RWPE1 (cell line): ENCODE data around the gene ADAMTS2.

Source experiments
- CTCF ChIA-PET: fragments of 350-600 bp; sonication (Branson Sonifier 250); formaldehyde crosslinking; extraction: SDS; loops from one replicate; lab custom pipeline; 2021; lab: Yijun Ruan, JAX
- POLR2A ChIA-PET: fragments of 400-600 bp; formaldehyde crosslinking; extraction: SDS; loops from one replicate; lab custom pipeline; 2020; ENCODE audit warnings: antibody characterized with exemption; ENCODE audit not compliant: low non-redundant PET; lab: Yijun Ruan, JAX
- DNase-seq: peaks from one replicate; pipeline ENCODE4 v3.0.0; 2012; ENCODE audit warnings: low spot score
- H3K27ac ChIP-seq: fragments of 450-650 bp; 2 replicates; pipeline ENCODE4 v1.5.1; 2017
- TF ChIP-seq, protein P1 (sequence below): fragments of 450-650 bp; conservative IDR thresholded peaks from 2 replicates; pipeline ENCODE4 v1.5.1; 2017; ENCODE audit warnings: low read depth, mild to moderate bottlenecking

Gene ADAMTS2

DNA sequence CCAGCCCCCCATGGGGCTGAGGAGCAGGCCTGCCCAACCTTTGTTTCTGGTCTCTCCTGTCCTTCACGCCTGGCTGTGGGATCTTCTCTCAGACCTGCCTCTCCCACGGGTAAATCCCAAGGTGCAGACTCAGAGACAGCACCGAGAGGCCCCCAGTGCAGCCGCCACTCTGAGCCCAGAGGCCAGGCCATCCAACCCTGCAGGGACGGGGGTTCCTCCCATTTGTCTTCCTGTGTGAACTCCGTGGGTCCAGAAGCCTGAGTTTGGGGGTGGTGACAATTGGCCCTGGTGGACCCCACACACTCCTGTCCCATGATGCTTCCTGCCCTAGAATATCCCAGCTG lies 123.4 kb downstream of the ADAMTS2 start:
- no peak for DNase-seq
- H3K27ac ChIP-seq = no peak overlapping the region
- CTCF ChIA-PET = interaction anchor here (0.7 kb wide), 1 partner anchor 178 kb away, joined by 4 read pairs; no protein-coding TSS in a partner anchor
- POLR2A ChIA-PET = no interaction called here
- TF ChIP-seq, protein P1, sequence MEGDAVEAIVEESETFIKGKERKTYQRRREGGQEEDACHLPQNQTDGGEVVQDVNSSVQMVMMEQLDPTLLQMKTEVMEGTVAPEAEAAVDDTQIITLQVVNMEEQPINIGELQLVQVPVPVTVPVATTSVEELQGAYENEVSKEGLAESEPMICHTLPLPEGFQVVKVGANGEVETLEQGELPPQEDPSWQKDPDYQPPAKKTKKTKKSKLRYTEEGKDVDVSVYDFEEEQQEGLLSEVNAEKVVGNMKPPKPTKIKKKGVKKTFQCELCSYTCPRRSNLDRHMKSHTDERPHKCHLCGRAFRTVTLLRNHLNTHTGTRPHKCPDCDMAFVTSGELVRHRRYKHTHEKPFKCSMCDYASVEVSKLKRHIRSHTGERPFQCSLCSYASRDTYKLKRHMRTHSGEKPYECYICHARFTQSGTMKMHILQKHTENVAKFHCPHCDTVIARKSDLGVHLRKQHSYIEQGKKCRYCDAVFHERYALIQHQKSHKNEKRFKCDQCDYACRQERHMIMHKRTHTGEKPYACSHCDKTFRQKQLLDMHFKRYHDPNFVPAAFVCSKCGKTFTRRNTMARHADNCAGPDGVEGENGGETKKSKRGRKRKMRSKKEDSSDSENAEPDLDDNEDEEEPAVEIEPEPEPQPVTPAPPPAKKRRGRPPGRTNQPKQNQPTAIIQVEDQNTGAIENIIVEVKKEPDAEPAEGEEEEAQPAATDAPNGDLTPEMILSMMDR = no peak

DNA sequence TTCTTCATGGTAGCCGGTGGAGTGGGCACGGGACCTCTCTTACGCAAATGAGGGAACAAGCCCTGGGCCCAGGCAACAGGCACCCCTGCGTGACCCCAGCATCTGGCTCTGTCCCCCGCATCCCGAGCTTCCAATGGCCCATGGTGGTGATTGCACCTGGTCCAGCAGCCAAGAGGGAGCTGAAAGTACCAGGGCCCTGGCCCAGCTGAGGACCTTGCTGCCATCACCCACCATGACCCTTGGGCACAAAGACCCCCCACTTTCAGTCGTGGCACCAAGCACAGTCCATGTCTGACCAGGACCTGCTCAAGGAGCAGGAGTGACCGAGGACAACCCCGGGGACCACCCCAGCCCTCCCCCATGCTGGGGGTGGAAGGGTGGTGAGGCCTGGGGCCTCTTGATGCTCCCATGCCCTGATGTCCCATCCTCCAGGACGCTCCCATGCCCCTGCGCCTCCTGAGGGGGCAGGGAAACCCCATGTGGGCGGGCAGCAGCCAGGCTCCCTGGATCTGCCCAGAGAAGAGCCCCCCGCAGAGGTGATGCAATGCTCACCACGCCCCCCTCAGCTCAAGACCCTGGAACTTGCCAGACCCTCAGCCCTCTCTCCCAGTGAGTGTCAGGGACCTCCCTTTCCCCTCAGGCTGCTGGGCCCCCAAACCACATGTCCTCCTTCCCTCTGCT lies 123.9 kb downstream of the ADAMTS2 start:
- POLR2A ChIA-PET = no interaction called here
- CTCF ChIA-PET = no interaction called here

DNA sequence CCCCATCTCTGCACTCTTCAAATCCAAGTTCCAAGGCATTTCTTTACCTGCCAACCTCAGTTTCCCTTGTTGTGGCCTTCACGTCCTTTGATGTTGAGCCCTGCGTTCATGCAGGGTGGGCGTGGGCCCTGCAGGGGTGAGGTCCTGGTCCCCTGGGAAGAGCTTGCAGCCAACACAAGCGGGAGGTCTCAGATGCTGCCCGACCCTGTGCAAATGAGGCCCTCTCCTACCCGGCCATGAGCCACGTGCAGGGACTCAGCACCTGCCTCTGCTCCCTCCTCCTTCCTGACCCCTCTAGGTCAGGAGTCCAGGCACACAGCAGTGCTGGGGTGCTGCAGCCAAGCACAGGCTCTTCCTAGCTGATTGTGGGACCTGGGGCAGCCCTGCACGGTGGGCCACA lies 124.5 kb downstream of the ADAMTS2 start:
- POLR2A ChIA-PET = no interaction called here
- no peak for DNase-seq
- TF ChIP-seq, protein P1 = no peak
- no peak overlapping the region for H3K27ac ChIP-seq
- CTCF ChIA-PET = no interaction called here

More for the DNA sequence above, 123.9 kb downstream of the ADAMTS2 start:
- no peak for DNase-seq
- no peak overlapping the region for H3K27ac ChIP-seq
- TF ChIP-seq, protein P1 = no peak

DNA sequence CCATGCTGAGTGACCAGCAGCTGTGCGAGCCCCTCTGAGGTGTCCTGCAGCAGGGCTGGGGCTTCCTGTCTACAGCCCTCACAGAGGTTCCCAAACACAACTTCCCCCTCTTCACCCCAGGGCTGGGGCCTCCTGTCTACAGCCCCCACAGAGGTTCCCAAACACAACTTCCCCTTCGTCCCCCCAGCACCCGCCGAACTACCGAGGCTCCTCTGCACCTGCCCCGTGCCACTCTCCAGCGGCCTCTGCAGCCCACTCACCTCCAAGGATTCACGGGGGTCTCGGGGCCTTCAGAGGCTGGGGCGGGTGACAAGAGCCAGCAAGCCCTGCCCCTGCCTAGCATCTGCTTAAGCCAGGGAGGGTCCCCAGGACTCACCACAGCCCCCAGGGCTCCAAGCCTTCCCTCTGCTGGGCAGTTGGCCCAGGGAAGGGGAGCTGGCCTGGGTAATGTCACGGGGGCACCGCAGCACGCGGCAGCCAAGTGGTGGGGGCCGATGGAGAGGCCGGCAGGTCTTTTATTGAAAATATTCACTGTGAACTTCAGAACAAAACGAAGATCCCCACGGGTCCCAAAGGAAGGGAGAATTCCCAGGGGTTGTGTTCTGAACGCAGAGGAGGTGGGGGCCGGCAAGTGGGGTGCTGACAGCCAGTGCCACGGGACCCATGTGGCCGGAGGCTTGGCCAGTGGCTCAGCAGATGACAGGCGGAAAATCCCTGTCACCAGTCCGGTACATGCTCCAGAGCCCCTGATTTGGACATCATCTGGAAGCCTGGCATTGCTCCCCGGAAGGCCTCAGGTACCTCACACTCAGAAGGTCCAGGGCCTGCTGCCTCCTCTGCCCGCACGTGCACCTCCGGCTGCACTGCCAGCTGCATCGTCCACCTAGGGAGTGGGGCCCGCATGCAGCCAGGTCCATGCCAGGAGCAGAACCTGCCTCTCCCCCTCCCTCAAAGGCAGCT lies 125.3 kb downstream of the ADAMTS2 start:
- TF ChIP-seq, protein P1 = no peak
- H3K27ac ChIP-seq = no peak overlapping the region
- DNase-seq = no peak
- ChIA-PET POLR2A (no interaction called here), CTCF (no interaction called here)

DNA sequence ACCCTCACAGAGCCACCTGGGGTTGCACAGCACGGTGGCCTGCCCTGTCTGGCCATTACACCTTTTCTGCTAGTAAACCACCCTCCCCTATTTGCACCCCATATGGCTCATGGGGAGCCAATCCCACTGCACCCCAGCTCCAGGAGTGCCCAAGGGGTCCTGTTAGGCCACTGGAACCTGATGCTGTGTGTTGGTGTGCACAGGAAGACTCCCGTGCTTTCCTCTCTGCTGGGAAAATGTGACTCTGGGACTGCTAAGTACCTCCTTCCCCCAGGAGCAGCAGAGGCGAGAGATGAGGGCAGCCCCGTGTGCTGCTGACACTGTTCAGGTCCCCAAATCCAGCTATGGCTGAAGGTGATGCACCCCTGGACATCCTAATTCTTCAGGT lies 126.3 kb downstream of the ADAMTS2 start:
- POLR2A ChIA-PET = no interaction called here
- H3K27ac ChIP-seq = no peak overlapping the region
- DNase-seq = no peak
- CTCF ChIA-PET = interaction anchor here (0.6 to 0.7 kb wide), 2 partner anchors 22 to 188 kb away, joined by 3 read pairs; no protein-coding TSS in a partner anchor
- TF ChIP-seq, protein P1 = no peak
